TTC549 (cell line): ENCODE results near the gene LAMA4.
"Not testable (repeated sequence)": the region's sequence is repeated elsewhere in the genome, so short reads cannot be mapped to it uniquely, and the experiment has no call there.

Experiments used
- FAIRE-seq: peaks from 2 replicates; lab custom pipeline; 2012; peaks lifted over from hg19 to GRCh38; lab: Jason Lieb, UNC

LAMA4 gene

GRCh38 chr6:112148103-112148502 is 106.3 kb downstream of the LAMA4 start:
- FAIRE-seq: no peak

GRCh38 chr6:112145080-112145573 is 109.2 kb downstream of the LAMA4 start:
- FAIRE-seq: no peak

- no peak for FAIRE-seq
Measured at GRCh38 chr6:112144145-112144926, 110.0 kb downstream of the LAMA4 start.

- no peak for FAIRE-seq
Measured at GRCh38 chr6:112141707-112142106, 112.7 kb downstream of the LAMA4 start.

GRCh38 chr6:112139052-112139451 is 115.3 kb downstream of the LAMA4 start:
- FAIRE-seq: no peak

GRCh38 chr6:112130878-112131277 is 123.5 kb downstream of the LAMA4 start:
- FAIRE-seq: no peak

- no peak for FAIRE-seq
Measured at GRCh38 chr6:112128208-112128607, 126.2 kb downstream of the LAMA4 start.

- no peak for FAIRE-seq
Measured at GRCh38 chr6:112123982-112124381, 130.4 kb downstream of the LAMA4 start.

- FAIRE-seq: no peak
Measured at GRCh38 chr6:112122756-112123155, 131.6 kb downstream of the LAMA4 start.

- FAIRE-seq: no peak
Measured at GRCh38 chr6:112118034-112118433, 136.3 kb downstream of the LAMA4 start.

GRCh38 chr6:112117554-112117953 is 136.8 kb downstream of the LAMA4 start:
- FAIRE-seq: no peak

- no peak for FAIRE-seq
Measured at GRCh38 chr6:112116221-112116620, 138.1 kb downstream of the LAMA4 start.

- FAIRE-seq: no peak
Measured at GRCh38 chr6:112114577-112115223, 139.7 kb downstream of the LAMA4 start.

GRCh38 chr6:112113918-112114317 is 140.4 kb downstream of the LAMA4 start:
- FAIRE-seq: no peak

- no peak for FAIRE-seq
Measured at GRCh38 chr6:112113431-112113830, 140.9 kb downstream of the LAMA4 start.

- no peak for FAIRE-seq
Measured at GRCh38 chr6:112109262-112109661, 145.1 kb downstream of the LAMA4 start.

- no peak for FAIRE-seq
Measured at GRCh38 chr6:112106562-112106961, 147.8 kb downstream of the LAMA4 start.

- FAIRE-seq: not testable (repeated sequence)
Measured at GRCh38 chr6:112106026-112106425, 148.3 kb downstream of the LAMA4 start.

- FAIRE-seq: no peak
Measured at GRCh38 chr6:112100561-112100960, 153.8 kb downstream of the LAMA4 start.

- no peak for FAIRE-seq
Measured at GRCh38 chr6:112096901-112097300, 157.5 kb downstream of the LAMA4 start.

GRCh38 chr6:112087916-112088315 is 166.5 kb downstream of the LAMA4 start:
- no peak for FAIRE-seq

- FAIRE-seq: peak; percentile 62
Measured at GRCh38 chr6:112087136-112087911, 167.0 kb downstream of the LAMA4 start, which contains the start of the genes FAM229B and TUBE1. TSS of gene FAM229B (plus strand) at chr6:112087591. CDS start at chr6:112099284, 11,693 bp downstream. TSS of gene TUBE1 (minus strand) at chr6:112087482. CDS start at chr6:112087434, 48 bp downstream.

GRCh38 chr6:112086744-112087135 is 167.6 kb downstream of the LAMA4 start:
- no peak for FAIRE-seq
